ENCODE data around the gene LTV1.
"Not testable (repeated sequence)": the region's sequence is repeated elsewhere in the genome, so short reads cannot be mapped to it uniquely, and the experiment has no call there.

The LTV1 gene

DNA sequence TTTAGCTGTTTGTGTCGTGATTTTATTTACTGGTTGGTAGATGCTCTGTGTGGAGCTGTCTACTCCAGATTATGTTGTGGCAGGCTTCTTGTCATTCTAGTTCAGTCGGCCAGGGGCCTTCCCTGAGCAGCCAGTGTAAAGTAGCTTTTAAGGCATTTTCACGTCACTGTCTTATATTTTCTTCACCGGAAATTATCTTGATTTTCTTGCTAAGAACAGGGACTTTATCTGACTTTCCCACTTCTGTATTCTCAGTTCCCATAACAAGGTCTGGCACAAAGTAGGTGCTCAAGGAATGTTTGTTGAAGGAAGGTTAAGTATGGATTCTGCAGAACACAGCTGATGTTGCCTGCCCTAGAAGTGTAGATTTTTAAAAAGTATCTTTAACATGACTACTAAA, 868 bp downstream of the LTV1 start:
- DNase-seq: no peak

DNA sequence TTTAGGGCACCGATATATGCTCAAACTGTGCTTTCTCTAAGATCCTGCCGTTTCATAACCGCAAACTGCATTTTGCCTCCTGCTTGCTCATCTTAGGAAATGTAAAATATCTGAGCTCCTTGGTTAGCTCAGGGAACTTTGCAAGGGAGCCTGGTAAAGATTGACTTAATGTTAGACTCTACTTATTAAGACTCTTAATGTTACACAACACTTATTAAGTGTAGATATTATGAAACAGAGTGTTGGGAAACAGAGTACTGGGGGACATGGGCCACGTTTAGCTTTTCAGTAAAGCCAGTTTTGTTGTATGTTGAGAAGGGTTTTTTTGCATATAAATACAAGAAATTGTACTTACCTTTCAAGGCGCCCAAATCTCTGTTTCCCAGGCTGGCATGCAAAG, 1.9 kb downstream of the LTV1 start:
- DNase-seq: no peak

DNA sequence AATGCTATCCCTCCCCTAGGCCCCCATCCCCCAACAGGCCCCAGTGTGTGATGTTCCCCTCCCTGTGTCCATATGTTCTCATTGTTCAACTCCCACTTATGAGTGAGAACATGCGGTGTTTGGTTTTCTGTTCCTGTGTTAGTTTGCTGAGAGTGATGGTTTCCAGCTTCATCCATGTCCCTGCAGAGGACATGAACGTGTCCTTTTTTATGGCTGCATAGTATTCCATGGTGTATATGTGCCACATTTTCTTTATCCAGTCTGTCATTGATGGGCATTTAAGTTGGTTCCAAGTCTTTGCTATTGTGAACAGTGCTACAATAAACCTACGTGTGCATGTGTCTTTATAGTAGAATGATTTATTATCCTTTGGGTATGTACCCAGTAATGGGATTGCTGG, 8.6 kb downstream of the LTV1 start:
- not testable (repeated sequence) for DNase-seq

DNA sequence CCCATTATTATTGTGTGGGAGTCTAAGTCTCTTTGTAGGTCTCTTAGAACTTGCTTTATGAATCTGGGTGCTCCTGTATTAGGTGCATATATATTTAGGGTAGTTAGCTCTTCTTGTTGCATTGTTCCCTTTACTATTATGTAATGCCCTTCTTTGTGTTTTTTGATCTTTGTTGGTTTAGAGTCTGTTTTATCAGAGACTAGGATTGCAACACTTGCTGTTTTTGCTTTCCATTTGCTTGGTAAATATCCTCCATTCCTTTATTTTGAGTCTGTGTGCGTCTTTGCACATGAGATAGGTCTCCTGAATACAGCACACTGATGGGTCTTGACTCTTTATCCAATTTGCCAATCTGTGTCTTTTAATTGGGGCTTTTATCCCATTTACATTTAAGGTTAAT, 11.9 kb downstream of the LTV1 start:
- DNase-seq: not testable (repeated sequence)

DNA sequence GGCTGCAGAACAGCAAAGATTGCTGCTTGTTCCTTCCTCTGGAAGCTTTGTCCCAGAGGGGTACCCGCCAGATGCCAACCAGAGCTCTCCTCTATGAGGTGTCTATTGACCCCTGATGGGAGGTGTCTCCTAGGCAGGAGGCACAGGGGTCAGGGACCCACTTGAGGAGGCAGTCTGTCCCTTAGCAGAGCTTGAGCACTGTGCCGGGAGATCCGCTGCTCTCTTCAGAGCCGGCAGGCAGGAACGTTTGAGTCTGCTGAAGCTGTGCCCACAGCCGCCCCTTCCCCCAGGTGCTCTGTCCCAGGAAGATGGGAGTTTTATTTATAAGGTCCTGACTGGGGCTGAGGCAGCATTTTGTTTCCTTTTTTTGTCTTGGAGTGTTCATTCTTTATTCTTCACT, 13.6 kb downstream of the LTV1 start:
- not testable (repeated sequence) for DNase-seq

DNA sequence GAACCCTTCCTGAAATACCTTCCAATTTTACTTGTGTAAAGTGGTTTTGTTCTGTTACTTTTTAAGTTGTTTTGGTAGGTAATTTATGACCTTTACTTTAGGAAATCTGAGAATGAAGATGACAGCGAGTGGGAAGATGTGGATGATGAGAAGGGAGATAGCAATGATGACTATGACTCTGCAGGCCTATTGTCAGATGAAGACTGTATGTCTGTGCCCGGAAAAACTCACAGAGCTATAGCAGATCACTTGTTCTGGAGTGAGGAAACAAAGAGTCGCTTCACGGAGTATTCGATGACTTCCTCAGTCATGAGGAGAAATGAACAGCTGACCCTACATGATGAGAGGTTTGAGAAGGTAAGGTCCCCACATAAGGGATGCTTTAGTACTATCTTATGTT, 14.5 kb downstream of the LTV1 start:
- DNase-seq: no peak

DNA sequence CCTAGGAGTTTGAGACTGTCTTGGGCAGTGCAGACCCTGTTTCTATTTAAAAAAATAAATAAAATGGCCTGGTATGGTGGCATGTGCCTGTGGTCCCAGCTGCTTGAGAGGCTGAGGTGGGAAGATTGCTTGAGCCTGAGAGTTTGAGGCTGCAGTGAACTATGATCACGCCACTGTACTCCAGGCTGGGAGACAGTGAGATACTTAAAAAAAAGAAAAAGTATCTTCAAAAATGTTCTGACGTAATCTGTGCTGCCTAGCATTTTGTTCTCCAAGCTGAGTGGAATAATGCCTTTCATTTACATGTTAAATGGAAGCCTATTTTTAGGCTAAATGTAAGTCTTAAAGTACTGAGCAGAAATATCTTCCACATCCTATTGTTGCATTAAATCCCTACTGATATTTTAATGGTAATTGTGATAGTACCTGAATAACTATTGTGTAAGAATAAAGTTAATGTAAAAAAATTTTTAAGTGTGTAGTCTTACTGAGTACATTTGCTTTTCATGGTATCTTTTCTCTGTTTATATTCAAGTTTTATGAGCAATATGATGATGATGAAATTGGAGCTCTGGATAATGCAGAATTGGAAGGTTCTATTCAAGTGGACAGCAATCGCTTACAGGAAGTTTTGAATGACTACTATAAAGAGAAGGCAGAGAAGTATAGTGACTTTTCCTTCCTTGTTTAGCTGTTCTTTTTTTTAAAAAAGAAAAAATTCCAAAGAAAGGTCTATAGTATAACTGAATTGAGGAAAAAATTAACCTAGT, 16.9 kb downstream of the LTV1 start:
- no peak for DNase-seq

DNA sequence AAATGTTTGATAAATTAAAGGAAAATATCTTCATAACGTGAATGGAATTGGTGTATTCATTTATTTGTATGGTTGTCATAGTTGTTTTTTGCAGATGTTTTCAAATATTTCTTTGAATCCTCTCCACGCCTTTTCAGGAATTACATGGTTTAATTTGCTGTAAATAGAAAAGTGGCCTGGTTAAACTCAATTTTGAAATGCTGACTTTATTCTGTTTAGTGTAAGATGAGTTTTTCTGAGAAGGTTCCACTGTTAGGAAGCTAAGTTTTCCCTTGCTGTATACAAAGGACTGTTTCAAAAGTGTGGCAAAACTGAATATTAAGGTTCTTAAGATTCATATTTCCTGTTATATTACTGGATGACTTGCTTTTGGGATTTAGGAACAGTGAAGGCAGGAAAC, 20.6 kb downstream of the LTV1 start:
- no peak for DNase-seq

DNA sequence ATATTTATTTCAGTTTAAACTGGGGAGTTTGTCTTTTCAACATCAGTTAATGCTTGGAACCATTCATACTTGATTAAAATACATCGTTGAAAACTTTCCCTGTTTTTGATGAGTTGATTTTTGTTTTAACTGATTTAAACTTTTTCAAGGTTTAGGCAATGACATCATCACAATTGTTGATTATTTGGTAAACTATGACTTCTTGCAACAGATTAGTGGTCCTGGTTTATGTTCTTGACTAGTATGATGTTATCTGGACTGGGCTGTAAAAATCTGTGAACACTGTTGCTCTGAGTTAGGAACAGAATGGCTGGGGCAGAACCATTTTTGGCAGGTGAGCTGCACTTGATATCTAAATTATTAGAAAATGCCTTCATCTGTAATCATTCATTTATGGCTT, 21.1 kb downstream of the LTV1 start, which contains the start of gene ZC2HC1B:
Gene ZC2HC1B, plus strand, starts transcription at position 241 of the 400 bp plus-strand sequence. Its CDS starts 66 bp downstream, at position 307.
- DNase-seq: no peak

DNA sequence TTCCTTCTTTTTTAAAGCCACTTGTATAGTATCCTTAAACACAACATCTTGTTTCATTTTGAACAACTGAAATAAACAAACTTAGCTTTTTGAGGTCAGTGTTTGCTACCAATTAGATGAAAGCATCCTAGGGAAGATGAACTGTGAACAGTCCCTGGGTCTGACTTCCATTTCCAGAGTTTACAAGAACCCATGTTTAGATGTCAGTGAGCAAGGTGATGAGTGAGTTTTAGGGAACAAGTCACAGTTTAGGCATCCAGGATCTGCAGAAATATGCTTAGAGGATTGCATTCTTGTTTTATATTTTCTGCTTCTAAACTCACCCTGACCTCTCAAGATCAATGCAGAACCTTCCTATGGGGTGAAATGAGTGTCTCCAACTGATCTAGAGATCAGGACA, 24.1 kb downstream of the LTV1 start:
- DNase-seq: no peak

DNA sequence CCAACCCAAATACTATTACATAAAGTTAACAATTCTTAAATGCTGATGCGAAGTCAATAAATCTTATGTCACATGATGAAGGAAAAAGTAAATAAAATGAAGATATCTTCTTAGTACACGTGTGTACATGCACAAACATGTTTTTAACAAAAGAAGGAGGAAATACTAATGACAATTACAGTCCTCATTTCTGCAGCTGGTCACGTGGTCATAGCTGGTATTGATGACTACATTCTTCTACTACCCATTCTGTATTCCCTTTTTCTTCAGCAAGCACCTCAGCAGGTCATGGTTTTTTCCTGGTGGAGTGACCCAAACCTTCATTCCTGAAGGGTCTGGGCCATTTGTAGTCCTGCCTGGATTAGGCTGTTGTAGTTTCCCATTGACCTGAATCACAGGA, 25.7 kb downstream of the LTV1 start:
- not testable (repeated sequence) for DNase-seq

DNA sequence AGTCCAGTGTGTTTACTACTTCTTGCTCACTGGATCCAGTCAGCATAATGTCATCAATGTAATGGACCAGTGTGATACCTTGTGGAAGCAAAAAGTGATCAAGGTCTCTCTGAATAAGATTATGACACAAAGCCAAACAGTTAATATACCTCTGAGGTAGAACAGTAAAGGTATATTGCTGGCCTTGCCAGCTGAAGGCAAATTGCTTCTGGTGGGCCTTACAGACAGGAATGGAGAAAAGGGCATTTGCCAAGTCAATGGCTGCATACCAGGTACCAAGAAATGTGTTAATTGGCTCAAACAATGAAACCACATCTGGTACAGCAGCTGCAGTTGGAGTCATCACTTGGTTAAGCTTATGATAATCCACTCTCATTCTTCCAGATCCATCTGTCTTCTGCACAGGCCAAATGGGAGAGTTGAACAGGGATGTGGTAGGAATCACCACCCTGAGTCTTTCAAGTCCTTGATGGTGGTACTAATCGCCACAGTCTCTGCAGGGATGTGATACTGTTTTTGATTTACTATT, 28.1 kb downstream of the LTV1 start:
- DNase-seq: not testable (repeated sequence)

DNA sequence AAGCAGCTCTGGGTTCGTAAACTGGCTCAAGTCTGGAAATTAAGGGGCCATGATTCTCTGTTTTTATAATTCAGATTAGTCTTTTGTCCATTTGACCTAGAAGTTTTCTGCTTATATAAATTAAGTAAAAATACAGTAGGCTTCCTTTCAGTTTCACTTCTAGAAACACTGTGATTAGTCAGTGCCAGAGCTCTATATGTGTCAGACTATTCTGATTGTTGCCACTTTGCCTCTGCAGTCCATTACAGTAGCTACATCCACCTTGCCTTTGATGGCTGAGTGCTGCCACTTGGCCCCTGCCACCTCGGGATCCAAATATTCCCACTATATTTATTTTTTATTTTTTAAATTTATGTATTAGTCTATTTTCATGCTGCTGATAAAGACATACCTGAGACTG, 29.1 kb downstream of the LTV1 start:
- no peak for DNase-seq

DNA sequence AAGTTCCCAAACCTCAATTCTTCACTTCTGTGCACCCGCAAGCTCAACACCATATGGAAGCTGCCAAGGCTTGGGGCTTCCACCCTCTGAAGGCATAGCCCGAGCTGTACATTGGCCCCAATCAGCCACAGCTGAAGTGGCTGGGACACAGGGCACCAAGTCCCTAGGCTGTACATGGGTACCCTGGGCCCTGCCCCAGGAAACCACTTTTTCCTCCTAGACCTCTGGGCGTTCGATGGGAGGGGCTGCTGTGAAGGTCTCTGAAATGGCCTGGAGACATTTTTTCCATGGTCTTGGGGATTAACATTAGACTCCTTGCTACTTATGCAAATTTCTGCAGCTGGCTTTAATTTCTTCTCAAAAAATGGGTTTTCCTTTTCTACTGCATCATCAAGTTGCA, 30.5 kb downstream of the LTV1 start:
- not testable (repeated sequence) for DNase-seq

DNA sequence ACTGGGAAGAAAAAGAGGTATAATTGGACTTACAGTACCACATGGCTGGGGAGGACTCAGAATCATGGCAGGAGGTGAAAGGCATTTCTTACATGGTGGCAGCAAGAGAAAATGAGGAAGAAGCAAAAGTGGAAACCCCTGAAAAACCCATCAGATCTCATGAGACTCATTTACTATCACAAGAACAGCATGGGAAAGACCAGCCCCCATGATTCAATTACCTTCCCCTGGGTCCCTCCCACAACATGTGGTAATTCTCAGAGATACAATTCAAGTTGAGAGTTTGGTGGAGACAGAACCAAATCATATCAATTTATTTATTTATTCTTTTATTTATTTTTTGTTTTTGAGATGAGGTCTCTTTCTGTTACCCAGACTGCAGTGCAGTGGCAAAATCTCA, 31.4 kb downstream of the LTV1 start:
- DNase-seq: not testable (repeated sequence)

DNA sequence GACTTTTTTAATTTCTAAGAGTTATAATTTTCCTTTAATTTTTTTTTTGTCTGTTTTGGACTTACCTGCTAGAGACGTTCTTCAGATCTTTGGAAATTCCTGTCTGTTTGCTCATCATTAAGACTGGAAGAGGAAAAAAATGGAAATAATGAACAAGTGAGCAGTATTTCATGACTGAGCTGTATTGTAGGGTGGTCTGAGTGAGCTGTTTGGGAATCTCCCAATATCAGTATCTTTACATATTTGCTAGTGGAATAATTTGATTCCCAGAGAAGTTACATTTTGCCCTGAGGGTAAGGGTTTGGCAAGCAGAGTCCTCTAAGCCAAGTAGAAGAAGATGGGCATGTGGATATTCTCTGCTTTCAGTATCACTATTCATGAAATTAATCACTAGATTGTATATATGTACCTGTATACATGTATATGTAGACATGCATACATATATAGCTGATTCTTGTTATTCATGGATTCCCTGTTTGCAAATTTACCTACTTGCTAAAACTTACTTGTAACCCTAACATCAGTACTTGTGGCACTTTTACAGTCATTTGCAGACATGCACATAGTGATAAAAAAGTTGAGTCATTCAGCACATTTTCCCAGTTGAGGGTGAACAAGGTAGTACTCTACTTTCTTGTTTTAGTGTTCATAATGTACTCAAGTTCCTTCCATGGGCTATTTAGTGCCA, 34.6 kb downstream of the LTV1 start:
- DNase-seq: no peak

DNA sequence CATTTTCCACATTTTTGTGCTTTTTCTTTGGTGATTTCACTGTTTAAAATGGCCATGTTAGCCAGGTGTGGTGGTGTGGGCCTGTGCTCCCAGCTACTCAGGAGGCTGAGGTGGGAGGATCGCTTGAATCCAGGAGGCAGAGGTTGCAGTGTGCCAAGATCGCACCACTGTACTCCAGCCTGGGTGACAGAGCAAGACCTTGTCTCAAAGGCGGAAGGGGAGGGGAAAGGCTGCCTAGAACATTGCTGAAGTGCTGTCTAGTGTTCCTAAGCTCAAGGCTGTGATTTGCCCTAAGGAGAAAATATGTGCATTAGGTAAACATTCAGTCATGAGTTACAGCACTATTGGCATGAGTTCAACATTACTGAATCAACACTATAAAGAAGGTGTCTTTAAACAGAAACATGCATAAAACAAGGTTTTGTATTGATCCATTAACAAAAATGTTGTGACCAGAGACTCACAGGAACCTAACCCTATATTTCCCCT, 35.2 kb downstream of the LTV1 start:
- DNase-seq: no peak

DNA sequence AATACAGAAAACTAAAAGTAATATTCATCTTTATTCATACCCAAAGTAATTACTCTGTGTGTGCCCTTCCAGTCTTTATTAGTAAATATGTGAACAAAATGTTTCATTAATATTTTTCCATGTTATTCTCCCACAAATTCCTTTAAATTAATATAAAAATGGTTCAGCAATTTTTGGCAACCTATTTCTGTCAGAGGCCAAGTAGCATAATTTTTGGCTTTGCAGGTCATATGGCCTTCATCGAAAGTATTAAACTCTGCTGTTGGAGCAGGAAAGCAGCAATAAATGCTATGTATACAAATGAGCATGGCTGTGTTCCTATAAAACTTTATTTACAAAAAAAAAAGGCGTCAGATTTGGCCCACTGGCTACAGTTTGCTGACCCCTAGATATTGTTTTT, 37.3 kb downstream of the LTV1 start:
- DNase-seq: no peak

DNA sequence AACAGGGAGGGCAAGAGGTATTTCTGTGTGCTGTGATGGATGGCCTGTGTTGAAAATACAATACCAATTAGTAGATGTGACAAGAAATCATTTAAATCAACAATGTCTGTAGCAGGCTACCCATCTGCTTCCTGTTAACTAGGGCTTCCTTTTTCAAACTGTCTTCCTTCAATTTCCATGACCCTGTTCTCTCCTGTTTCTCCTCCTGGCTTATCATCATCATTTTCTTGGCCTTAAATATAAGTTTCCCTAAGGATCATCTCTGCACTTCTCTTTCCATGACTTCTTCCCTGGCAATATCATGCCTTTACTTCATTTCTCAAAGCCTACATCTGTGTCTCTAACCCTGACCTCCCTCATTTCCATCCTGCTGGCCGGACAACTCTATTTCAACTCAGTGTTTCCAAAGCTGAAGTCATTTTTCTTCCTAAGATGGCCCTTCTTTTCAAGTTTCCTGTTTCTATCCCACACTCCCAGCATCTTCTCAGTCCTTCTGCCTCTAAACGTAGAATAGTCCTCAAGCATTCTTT, 39.3 kb downstream of the LTV1 start:
- no peak for DNase-seq

DNA sequence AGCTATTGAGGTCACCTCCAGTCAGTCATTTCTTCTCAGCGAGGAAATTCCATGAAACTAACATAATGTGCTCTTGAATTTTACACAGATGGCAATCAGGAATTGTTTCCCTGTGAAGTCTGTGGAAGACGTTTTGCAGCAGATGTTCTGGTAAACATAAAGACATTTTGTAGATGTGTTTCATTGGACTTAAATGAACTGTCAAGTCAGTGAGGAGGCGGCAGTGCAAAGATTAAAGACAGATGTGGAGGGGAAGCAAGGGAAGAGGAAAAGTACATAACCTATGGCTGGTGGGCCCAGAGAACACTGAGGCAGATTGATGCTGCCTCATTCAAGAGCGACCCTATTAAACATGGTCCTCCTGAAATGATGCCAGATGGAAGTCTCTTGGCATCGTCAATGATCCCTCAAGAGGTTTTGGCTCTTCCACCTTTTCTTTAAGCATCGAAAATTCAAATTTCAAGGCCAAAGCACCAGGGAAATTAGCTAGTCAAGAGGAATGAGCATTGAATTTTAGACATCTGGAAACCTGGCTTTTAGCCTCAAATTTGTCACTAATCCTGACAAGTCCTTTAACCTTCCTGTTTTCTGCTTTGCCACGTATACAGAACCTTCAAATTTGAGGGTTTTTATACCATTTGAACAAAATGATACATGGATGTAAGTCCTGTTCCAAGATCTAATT, 41.2 kb downstream of the LTV1 start:
- DNase-seq: no peak

DNA sequence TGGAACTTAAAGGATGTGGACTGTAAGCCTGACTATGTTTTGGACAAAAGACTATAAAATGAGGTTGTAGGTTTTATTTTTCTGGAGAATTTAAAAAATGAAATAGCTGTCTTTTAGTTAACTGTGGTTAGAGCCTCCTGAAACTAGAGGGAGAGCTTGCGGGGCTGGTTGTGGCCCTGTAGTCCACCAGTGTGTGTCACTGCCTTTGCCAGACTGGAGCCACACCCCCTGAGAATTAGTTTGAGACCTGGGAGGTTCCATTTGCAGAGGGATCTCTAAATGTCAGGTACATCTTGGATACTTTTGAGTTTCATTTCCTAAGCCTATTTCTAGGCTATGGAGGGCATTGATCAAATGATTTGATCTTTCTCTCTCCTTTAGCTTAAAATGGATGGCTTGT, 42.0 kb downstream of the LTV1 start:
- DNase-seq: no peak

DNA sequence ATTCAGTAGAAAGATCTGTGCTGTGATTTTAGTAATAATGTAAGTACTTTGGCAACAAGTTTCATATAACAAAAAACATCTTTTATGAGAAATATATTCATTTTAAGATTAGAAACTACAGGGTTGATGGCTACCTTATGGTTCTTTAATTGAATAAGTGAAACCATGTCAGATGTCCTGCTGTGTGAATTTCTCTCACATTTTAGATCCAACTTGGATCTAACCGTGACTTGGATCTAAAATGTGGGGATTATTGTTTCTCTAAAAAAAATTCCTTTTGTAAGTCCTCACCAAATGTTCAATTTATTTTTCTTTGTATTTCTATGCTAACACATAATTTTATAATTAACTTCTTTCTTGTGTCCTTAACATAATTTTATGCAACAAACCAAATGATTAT, 51.5 kb downstream of the LTV1 start:
- DNase-seq: no peak

All from CD4-positive, alpha-beta T cell treated with Interleukin-15 for 1 hour (primary cell).